ENCODE measurements around the gene ZMYM5.
"Not testable (repeated sequence)": the region's sequence is repeated elsewhere in the genome, so short reads cannot be mapped to it uniquely, and the experiment has no call there.

- TF ChIP-seq POLR2AphosphoS5, CTCF, POLR2A (IDR thresholded peaks at IDR 0.05): not testable (repeated sequence)
Measured at GRCh38 chr13:19857637-19858036, 5.8 kb downstream of the ZMYM5 start.

Data from suprapubic skin (tissue), 4 donors.